Subcutaneous adipose tissue (tissue), 4 donors: Measurements from ENCODE around the gene KIF21A. TPM values are rescaled to one million over a fixed set of nuclear protein-coding genes. Genes with fewer than 3 reads are reported as not detected.

ENCODE experiments used
- CTCF ChIP-seq: fragments of 450-650 bp; IDR thresholded peaks from one replicate; pipeline ENCODE4 v1.5.1; 2016; ENCODE audit warnings: low read depth, mild to moderate bottlenecking, control low read depth, antibody characterized with exemption, moderate library complexity
- total RNA-seq, 4 donors: library from RNA; depleted of rRNA; stranded (reverse); fragments of >200 nt; gene quantifications; one replicate each; pipeline ENCODE4 v1.1.0, GENCODE V29; 2016

Gene KIF21A, protein sequence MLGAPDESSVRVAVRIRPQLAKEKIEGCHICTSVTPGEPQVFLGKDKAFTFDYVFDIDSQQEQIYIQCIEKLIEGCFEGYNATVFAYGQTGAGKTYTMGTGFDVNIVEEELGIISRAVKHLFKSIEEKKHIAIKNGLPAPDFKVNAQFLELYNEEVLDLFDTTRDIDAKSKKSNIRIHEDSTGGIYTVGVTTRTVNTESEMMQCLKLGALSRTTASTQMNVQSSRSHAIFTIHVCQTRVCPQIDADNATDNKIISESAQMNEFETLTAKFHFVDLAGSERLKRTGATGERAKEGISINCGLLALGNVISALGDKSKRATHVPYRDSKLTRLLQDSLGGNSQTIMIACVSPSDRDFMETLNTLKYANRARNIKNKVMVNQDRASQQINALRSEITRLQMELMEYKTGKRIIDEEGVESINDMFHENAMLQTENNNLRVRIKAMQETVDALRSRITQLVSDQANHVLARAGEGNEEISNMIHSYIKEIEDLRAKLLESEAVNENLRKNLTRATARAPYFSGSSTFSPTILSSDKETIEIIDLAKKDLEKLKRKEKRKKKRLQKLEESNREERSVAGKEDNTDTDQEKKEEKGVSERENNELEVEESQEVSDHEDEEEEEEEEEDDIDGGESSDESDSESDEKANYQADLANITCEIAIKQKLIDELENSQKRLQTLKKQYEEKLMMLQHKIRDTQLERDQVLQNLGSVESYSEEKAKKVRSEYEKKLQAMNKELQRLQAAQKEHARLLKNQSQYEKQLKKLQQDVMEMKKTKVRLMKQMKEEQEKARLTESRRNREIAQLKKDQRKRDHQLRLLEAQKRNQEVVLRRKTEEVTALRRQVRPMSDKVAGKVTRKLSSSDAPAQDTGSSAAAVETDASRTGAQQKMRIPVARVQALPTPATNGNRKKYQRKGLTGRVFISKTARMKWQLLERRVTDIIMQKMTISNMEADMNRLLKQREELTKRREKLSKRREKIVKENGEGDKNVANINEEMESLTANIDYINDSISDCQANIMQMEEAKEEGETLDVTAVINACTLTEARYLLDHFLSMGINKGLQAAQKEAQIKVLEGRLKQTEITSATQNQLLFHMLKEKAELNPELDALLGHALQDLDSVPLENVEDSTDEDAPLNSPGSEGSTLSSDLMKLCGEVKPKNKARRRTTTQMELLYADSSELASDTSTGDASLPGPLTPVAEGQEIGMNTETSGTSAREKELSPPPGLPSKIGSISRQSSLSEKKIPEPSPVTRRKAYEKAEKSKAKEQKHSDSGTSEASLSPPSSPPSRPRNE (N-terminal part only)
- 10 to 100 TPM in 3 of 4 donors, 1 to 10 TPM in 1; 9.2 to 27.1 (median 20.8) TPM for total RNA-seq

GRCh38 chr12:39443081-39443928, at the start of gene KIF21A:
KIF21A (minus strand) TSS chr12:39443120; CDS start chr12:39442970, 150 bp downstream.
- no peak for TF ChIP-seq CTCF

DNA sequence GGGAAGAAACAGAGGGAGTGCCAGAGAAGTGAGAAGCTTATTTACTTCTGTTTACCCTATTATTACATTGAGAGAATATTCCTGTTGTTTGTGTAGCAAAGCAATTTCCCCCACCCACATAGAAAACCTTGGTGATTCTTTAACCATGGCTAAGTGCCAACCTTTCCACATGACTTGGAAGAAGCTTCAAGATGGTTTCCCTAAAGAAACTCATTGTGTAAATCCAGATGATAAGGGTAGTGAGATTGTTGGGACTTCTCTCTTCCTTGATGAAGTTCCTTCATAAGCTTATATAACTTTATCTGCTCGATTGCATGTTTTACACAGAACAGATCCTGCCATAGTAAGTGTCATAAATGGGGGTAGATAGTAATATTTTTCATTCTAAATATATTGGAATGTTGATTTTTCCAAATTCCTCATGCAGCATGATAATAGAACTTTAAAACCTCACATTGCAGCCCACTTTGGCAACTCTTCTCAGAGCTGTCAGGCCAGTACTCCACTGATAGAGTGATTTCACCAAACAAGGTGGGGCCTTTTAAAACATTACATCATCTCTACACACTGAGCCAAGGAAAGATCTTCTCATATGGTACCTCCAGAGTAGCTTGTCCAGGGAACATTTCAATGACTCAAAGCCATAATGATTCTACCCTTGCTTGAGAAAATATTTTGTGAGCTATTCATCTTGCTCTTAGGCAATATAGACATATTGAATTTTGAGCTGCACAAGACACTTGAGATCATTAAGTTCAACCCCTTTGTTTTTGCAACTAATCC, 47.8 kb upstream of the KIF21A start:
- TF ChIP-seq CTCF, result no peak

DNA sequence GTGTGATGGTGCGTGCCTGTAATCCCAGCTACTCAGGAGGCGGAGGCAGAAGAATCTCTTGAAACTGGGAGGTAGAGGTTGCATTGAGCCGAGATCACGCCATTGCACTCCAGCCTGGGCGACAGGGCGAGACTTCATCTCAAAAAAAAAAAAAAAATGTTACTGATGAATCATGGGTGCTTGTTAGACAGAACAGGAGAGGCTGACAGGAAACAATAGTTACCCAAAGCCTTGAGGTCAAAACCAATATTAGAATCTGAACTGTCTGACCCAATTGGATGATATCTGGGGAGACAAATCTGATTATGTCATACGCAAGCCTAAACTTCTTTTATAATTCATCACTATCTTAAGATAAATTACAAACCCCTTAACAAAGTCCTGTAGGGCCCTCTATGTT, 40.7 kb upstream of the KIF21A start:
- TF ChIP-seq CTCF, result no peak

DNA sequence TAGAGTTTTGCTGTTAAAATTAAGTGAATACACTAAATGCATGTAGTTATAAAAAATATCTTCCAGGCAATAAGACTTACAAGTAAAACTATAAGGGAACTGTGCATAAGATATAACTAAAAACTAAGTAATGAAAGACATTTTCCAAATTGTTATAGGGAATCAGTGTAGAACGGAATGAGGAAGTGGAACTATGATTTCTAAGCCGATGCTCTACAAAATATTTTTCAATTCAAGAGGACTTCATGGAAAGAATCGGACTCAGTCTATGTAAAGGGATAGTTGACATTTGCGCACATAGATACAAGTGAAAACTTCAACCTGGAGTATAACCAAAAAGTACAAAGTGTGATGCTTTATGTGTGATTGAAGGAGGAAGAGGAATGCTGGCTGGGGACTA, 40.1 kb upstream of the KIF21A start:
- TF ChIP-seq CTCF, result no peak

- TF ChIP-seq CTCF, result no peak
These were observed 34.0 kb upstream of the KIF21A start for GRCh38 chr12:39476894-39477293.

DNA sequence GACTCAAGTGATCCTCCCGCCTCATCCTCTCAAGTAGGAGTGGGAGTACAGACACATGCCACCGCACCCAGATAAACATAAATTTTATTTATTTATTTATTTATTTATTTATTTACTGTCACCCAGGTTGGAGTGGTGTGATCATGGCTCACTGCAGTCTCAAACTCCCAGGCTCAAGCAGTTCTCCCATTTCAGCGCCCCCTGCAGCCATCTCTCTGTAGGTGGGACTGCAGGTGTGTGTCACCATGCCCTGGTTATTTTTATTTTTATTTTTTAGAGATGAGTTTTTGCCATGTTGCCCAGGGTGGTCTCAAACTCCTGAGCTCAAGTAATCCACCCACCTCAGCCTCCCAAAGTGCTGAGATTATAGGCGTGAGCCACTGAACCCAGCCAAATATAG, 33.2 kb upstream of the KIF21A start:
- no peak for TF ChIP-seq CTCF
